Uterus (tissue), 2 donors: ENCODE data around the gene TBC1D19.

Experiments used
- CTCF ChIP-seq, 4 experiments: fragments of 200-600 bp in 2 of 4; fragments of 450-650 bp in 2 of 4; sonication (generic) in 2 of 4; IDR thresholded peaks; one replicate each; pipeline ENCODE4 v1.5.1; 2016 to 2019; ENCODE audit warnings: antibody characterized with exemption in 4 of 4, mild to moderate bottlenecking in 2 of 4, moderate library complexity in 1 of 4
- POLR2A ChIP-seq, 2 donors: fragments of 450-650 bp; IDR thresholded peaks; one replicate each; pipeline ENCODE4 v1.6.1; 2016; ENCODE audit warnings: antibody characterized with exemption in 2 of 2, mild to moderate bottlenecking in 1 of 2, moderate library complexity in 1 of 2

- TF ChIP-seq CTCF (IDR thresholded peaks at IDR 0.05) (no peak), POLR2A (IDR thresholded peaks at IDR 0.05) (no peak)
These were observed 198.4 kb downstream of the TBC1D19 start for GRCh38 chr4:26782168-26782829.
